HepG2 (cell line): ENCODE measurements around the gene ZMPSTE24. TPM values are rescaled to one million over a fixed set of nuclear protein-coding genes. Genes with fewer than 3 reads are reported as not detected.

Experiments
- ATF7-NPFF ChIP-seq: sonication (generic); formaldehyde crosslinking; IDR thresholded peaks from 2 replicates; pipeline ENCODE4 v1.8.1; 2023; ENCODE audit warnings: mild to moderate bottlenecking, low read depth, missing genetic modification reagents, moderate library complexity
- CEBPB ChIP-seq: IDR thresholded peaks from 2 replicates; pipeline ENCODE4 v1.6.1; 2011; ENCODE audit warnings: low read depth, low read length, improper control_type of control experiment, borderline replicate concordance
- EZH2 ChIP-seq: conservative IDR thresholded peaks from 2 replicates; pipeline ENCODE4 v1.6.1; 2012; ENCODE audit warnings: mild to moderate bottlenecking, low read depth, low read length, moderate library complexity
- ISX ChIP-seq: sonication (generic); formaldehyde crosslinking; conservative IDR thresholded peaks from 2 replicates; pipeline ENCODE4 v1.5.0; 2020; ENCODE audit warnings: missing genetic modification reagents
- KDM6A ChIP-seq: IDR thresholded peaks from 2 replicates; pipeline ENCODE4 v1.6.1; 2016; ENCODE audit warnings: low read depth
- KLF15 ChIP-seq: sonication (generic); formaldehyde crosslinking; IDR thresholded peaks from 2 replicates; pipeline ENCODE4 v1.8.1; 2023; ENCODE audit warnings: borderline replicate concordance, mild to moderate bottlenecking, inconsistent platforms, missing genetic modification reagents, mixed read lengths
- PBX3 ChIP-seq: sonication (generic); formaldehyde crosslinking; IDR thresholded peaks from 2 replicates; pipeline ENCODE4 v1.8.1; 2023; ENCODE audit warnings: missing genetic modification reagents, inconsistent platforms, borderline replicate concordance
- SAP130 ChIP-seq: IDR thresholded peaks from 2 replicates; pipeline ENCODE4 v1.6.1; 2016; ENCODE audit warnings: low read depth
- SMARCE1 ChIP-seq: fragments of 450-650 bp; IDR thresholded peaks from 2 replicates; pipeline ENCODE4 v1.6.1; 2017; ENCODE audit warnings: borderline replicate concordance
- SSRP1 ChIP-seq: IDR thresholded peaks from 2 replicates; pipeline ENCODE4 v1.6.1; 2016; ENCODE audit warnings: control low read depth
- TRIM24 ChIP-seq: sonication (generic); formaldehyde crosslinking; IDR thresholded peaks from 2 replicates; pipeline ENCODE4 v1.8.0; 2022; ENCODE audit warnings: mild to moderate bottlenecking, missing genetic modification reagents
- ZBTB38 ChIP-seq: sonication (generic); formaldehyde crosslinking; IDR thresholded peaks from 2 replicates; pipeline ENCODE4 v1.5.1; 2020; ENCODE audit warnings: mild to moderate bottlenecking, missing genetic modification reagents
- ZBTB8A ChIP-seq: sonication (generic); formaldehyde crosslinking; IDR thresholded peaks from 2 replicates; pipeline ENCODE4 v1.4.0; 2020; ENCODE audit warnings: mild to moderate bottlenecking, low read depth, missing genetic modification reagents, borderline replicate concordance
- ZFP82 ChIP-seq: sonication (generic); formaldehyde crosslinking; IDR thresholded peaks from 2 replicates; pipeline ENCODE4 v1.5.1; 2020; ENCODE audit warnings: mild to moderate bottlenecking, missing genetic modification reagents, borderline replicate concordance
- ZFP91 ChIP-seq: sonication (generic); formaldehyde crosslinking; IDR thresholded peaks from 2 replicates; pipeline ENCODE4 v1.9.0; 2022; ENCODE audit warnings: missing genetic modification reagents, mild to moderate bottlenecking, borderline replicate concordance
- ZHX1 ChIP-seq: sonication (generic); formaldehyde crosslinking; IDR thresholded peaks from 2 replicates; pipeline ENCODE4 v1.8.1; 2022; ENCODE audit warnings: low read depth, mild to moderate bottlenecking, missing genetic modification reagents
- ZKSCAN1 ChIP-seq: fragments of 150-350 bp; IDR thresholded peaks from 2 replicates; pipeline ENCODE4 v1.6.1; 2014; ENCODE audit warnings: low read length
- ZNF234 ChIP-seq: sonication (generic); formaldehyde crosslinking; conservative IDR thresholded peaks from 2 replicates; pipeline ENCODE4 v1.5.1; 2020; ENCODE audit warnings: mild to moderate bottlenecking, missing genetic modification reagents
- ZNF354B ChIP-seq: sonication (generic); formaldehyde crosslinking; IDR thresholded peaks from 2 replicates; pipeline ENCODE4 v1.8.0; 2022; ENCODE audit warnings: mild to moderate bottlenecking, missing genetic modification reagents
- ZNF367 ChIP-seq: sonication (generic); formaldehyde crosslinking; IDR thresholded peaks from 2 replicates; pipeline ENCODE4 v1.4.0; 2020; ENCODE audit warnings: missing genetic modification reagents, borderline replicate concordance
- ZNF503 ChIP-seq: sonication (generic); formaldehyde crosslinking; IDR thresholded peaks from 2 replicates; pipeline ENCODE4 v1.4.0; 2020; ENCODE audit warnings: missing genetic modification reagents
- ZNF558 ChIP-seq: sonication (generic); formaldehyde crosslinking; IDR thresholded peaks from 2 replicates; pipeline ENCODE4 v1.9.0; 2022; ENCODE audit warnings: mild to moderate bottlenecking, missing genetic modification reagents, borderline replicate concordance
- ZNF605 ChIP-seq: sonication (generic); formaldehyde crosslinking; IDR thresholded peaks from 2 replicates; pipeline ENCODE4 v1.8.0; 2022; ENCODE audit warnings: mild to moderate bottlenecking, missing genetic modification reagents
- ZNF703 ChIP-seq: sonication (generic); formaldehyde crosslinking; IDR thresholded peaks from 2 replicates; pipeline ENCODE4 v1.5.1; 2020; ENCODE audit warnings: missing genetic modification reagents, mild to moderate bottlenecking, moderate library complexity, borderline replicate concordance
- polyA plus RNA-seq, 8 experiments: library from polyadenylated mRNA; depleted of rRNA in 3 of 8; stranded (reverse) in 7 of 8; unstranded in 1 of 8; fragments of >200 nt; fragmentation: Illumina TruSeq in 4 of 8; extraction: Trizol in 4 of 8; gene quantifications; 2 replicates each; pipeline versions ENCODE4 v1.2.1 to v1.2.3, GENCODE V29; 2011 to 2016; ENCODE audit warnings: low read depth in 4 of 8, missing spikeins in 1 of 8, mixed read lengths in 1 of 8; ENCODE audit not compliant: insufficient read depth in 1 of 8
- total RNA-seq, 5 experiments: library from RNA; depleted of rRNA; stranded (reverse); fragments of >200 nt; fragmentation: Illumina TruSeq; extraction: Trizol; gene quantifications; 2 replicates each; pipeline ENCODE4 v1.2.3, GENCODE V29; 2016; ENCODE audit warnings: low read depth in 1 of 5

Gene ZMPSTE24
- total and polyA plus RNA-seq, 2 of the 13 experiments (the other 11 are each of a cell fraction or from before 2014, with no cell fraction given) = 13.6 to 60.2 TPM

- TF ChIP-seq ZFP91 (peak; percentile 65), ZBTB38 (0 out of 2 replicates have a peak, but pooled peaks have one; percentile 31), KLF15 (CRISPR knock-in tag) (no peak), SSRP1 (CRISPR knock-in tag) (no peak), ZFP82 (CRISPR knock-in tag) (no peak), EZH2 (no peak), ZNF558 (CRISPR knock-in tag) (no peak), ZHX1 (CRISPR knock-in tag) (no peak), KDM6A (no peak), PBX3 (CRISPR knock-in tag) (no peak), SMARCE1 (no peak), TRIM24 (CRISPR knock-in tag) (no peak; the same call in 1 of the 2 replicates), ZKSCAN1 (no peak), ZBTB8A (no peak), ISX (CRISPR knock-in tag) (no peak), ATF7-NPFF (no peak), ZNF367 (no peak), ZNF605 (no peak), SAP130 (CRISPR knock-in tag) (peak; percentile 42; the same call in 1 of the 2 replicates), ZNF234 (CRISPR knock-in tag) (no peak), ZNF703 (CRISPR knock-in tag) (no peak), ZNF354B (CRISPR knock-in tag) (no peak), CEBPB (peak; percentile 86), ZNF503 (CRISPR knock-in tag) (no peak)
These were observed 80.8 kb downstream of the ZMPSTE24 start (continued) for GRCh38 chr1:40338745-40339419.
